PC-9 (cell line): ENCODE results near the gene CYP27B1. TPM values are rescaled to one million over a fixed set of nuclear protein-coding genes. Genes with fewer than 3 reads are reported as not detected.
A peak's percentile ranks its signal among the peaks of the same experiment; 100 is the strongest.

Experiments
- BruUV-seq: library from RNA; stranded (reverse); fragments of 400-500 nt; replicated peaks from 2 replicates; lab custom pipeline; 2021; lab: Mats Ljungman, UMichigan
- CTCF ChIA-PET: fragments of 300-600 bp; sonication (Branson Sonifier 250); formaldehyde crosslinking; loops from one replicate; lab custom pipeline; 2022; ENCODE audit warnings: antibody characterized with exemption; lab: Charles Lee
- POLR2A ChIA-PET: fragments of 300-600 bp; sonication (Branson Sonifier 250); formaldehyde crosslinking; loops from one replicate; lab custom pipeline; 2022; ENCODE audit warnings: antibody characterized with exemption; ENCODE audit not compliant: unreplicated experiment; lab: Charles Lee
- DNase-seq, 2 experiments: peaks; one replicate each; pipeline versions ENCODE4 v3.0.0 to v3.0.0-alpha.2; 2015 to 2022; ENCODE audit warnings: mixed read lengths in 1 of 2
- H2AFZ ChIP-seq: fragments of 200-600 bp; sonication (generic); 2 replicates; pipeline ENCODE4 v1.8.1; 2017; ENCODE audit warnings: antibody characterized with exemption
- H3F3A ChIP-seq: fragments of 200-600 bp; sonication (generic); 2 replicates; pipeline ENCODE4 v1.8.1; 2017; ENCODE audit warnings: antibody characterized with exemption, mild to moderate bottlenecking, low read depth; ENCODE audit not compliant: insufficient read depth
- H3K27ac ChIP-seq: fragments of 200-600 bp; sonication (generic); 2 replicates; pipeline ENCODE4 v1.6.1; 2016; ENCODE audit warnings: mixed run types
- H3K27me3 ChIP-seq: fragments of 200-600 bp; sonication (generic); 2 replicates; pipeline ENCODE4 v1.6.1; 2016; ENCODE audit warnings: low read depth, mixed run types; ENCODE audit not compliant: insufficient read depth
- H3K36me3 ChIP-seq: fragments of 200-600 bp; sonication (generic); 2 replicates; pipeline ENCODE4 v1.6.1; 2016; ENCODE audit warnings: low read depth, mixed run types
- H3K4me1 ChIP-seq: fragments of 200-600 bp; sonication (generic); replicated peaks from 2 replicates; pipeline ENCODE4 v1.6.1; 2016; ENCODE audit warnings: mixed run types; ENCODE audit not compliant: insufficient read depth
- H3K4me2 ChIP-seq: fragments of 200-600 bp; sonication (generic); 2 replicates; pipeline ENCODE4 v1.6.1; 2017; ENCODE audit warnings: mixed run types
- H3K4me3 ChIP-seq: fragments of 200-600 bp; sonication (generic); 2 replicates; pipeline ENCODE4 v1.6.1; 2016; ENCODE audit warnings: mixed run types
- H3K79me2 ChIP-seq: fragments of 200-600 bp; sonication (generic); 2 replicates; pipeline ENCODE4 v1.6.1; 2017; ENCODE audit warnings: low read depth, mixed run types
- H3K9me2 ChIP-seq: fragments of 200-600 bp; sonication (generic); 2 replicates; pipeline ENCODE4 v1.8.1; 2017; ENCODE audit warnings: mild to moderate bottlenecking; ENCODE audit not compliant: insufficient read depth
- H3K9me3 ChIP-seq: fragments of 200-600 bp; sonication (generic); 2 replicates; pipeline ENCODE4 v1.8.1; 2016; ENCODE audit warnings: low read depth; ENCODE audit not compliant: insufficient read depth
- H4K20me1 ChIP-seq: fragments of 200-600 bp; sonication (generic); 2 replicates; pipeline ENCODE4 v1.8.1; 2017; ENCODE audit not compliant: insufficient read depth
- EZH2 ChIP-seq: fragments of 200-600 bp; sonication (generic); IDR thresholded peaks from 2 replicates; pipeline ENCODE4 v1.8.0; 2017; ENCODE audit warnings: antibody characterized with exemption, low read depth
- intact Hi-C: fragments of 100-400 bp; cut with micrococcal nuclease; formaldehyde crosslinking; loops from one replicate; pipeline ENCODE4 v1.10.0; 2022; ENCODE audit not compliant: unreplicated experiment
- total RNA-seq: library from RNA; stranded (reverse); gene quantifications from 2 replicates; pipeline ENCODE4 v1.2.3, GENCODE V29; 2021
- TF ChIP-seq, protein P1 (sequence below): fragments of 200-600 bp; sonication (generic); conservative IDR thresholded peaks from 2 replicates; pipeline ENCODE4 v1.6.1; 2017; ENCODE audit warnings: mixed run types, antibody characterized with exemption, mild to moderate bottlenecking, moderate library complexity

CYP27B1 gene
- total RNA-seq, 1 experiment from 2014 or later = 1.8 TPM

DNA sequence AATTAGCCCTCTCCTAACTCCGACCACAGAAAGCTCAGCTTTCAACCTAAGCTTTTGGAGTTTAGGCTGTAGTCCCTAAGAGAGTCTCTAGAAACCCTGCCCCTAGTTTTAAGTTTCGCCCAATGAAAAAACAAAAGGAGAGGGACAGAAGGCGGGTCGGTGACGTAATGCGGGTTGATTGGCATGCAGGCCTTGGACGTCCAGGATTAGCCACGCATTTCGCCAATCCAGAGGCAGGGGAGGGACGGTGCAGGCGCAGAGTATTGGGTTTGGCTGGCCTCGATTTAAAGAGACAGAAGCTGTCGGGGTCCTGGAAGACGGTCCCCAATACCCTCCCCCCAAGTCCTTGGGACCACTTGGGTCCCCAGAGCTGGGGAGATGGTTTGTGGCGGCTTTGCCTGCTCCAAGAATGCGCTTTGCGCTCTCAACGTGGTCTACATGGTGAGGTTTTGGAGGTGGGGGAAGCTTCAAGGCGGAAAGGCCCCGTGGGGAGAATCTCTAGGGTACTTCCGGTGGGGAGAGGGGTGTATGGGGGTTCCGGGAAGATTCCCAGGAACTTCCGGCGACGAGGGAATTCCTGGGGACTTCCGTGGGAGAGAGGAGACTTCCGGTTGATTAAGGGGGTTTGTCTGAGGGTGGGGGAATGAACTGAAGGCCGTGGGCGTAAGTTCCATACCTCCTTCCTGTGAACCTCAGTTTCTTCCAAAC lies 21.9 kb downstream of the CYP27B1 start, which contains the start of gene TSPAN31:
TSS of gene TSPAN31 (plus strand) at position 263 of the 708 bp plus-strand sequence. CDS start at position 379, 116 bp downstream.
- no peaks in the 10 kb centered on the region for H4K20me1 ChIP-seq
- peaks cover 11% of the 10 kb centered on the region for H3K79me2 ChIP-seq
- peaks cover 13% of the 10 kb centered on the region; the same call in 1 of the 2 replicates for H3K36me3 ChIP-seq
- H3F3A ChIP-seq = peaks cover 39% of the 10 kb centered on the region
- H3K27me3 ChIP-seq = no peaks in the 10 kb centered on the region
- H3K9me2 ChIP-seq = no peaks in the 10 kb centered on the region
- peak; percentile 93 to 94 for DNase-seq
- peak within 1 kb of the TSS; percentile 90 for H3K27ac ChIP-seq
- BruUV-seq = no TSS peak
- ChIA-PET CTCF (interaction anchor here (0.5 to 0.8 kb wide), 2 partner anchors 19 to 309 kb away, joined by 4 to 10 read pairs; no protein-coding TSS in a partner anchor), POLR2A (interaction anchor here (0.5 to 0.7 kb wide), 6 partner anchors 19 to 1748 kb away, joined by 3 to 15 read pairs (median 8); partner anchors contain the start of gene SUOX)
- intact Hi-C loops = loop anchor here (2.0 kb wide), 1 partner anchor 18 kb away; no protein-coding TSS in a partner anchor
- peaks cover 13% of the 10 kb centered on the region for H3K4me1 ChIP-seq
- TF ChIP-seq EZH2 = no peak
- TF ChIP-seq, protein P1, sequence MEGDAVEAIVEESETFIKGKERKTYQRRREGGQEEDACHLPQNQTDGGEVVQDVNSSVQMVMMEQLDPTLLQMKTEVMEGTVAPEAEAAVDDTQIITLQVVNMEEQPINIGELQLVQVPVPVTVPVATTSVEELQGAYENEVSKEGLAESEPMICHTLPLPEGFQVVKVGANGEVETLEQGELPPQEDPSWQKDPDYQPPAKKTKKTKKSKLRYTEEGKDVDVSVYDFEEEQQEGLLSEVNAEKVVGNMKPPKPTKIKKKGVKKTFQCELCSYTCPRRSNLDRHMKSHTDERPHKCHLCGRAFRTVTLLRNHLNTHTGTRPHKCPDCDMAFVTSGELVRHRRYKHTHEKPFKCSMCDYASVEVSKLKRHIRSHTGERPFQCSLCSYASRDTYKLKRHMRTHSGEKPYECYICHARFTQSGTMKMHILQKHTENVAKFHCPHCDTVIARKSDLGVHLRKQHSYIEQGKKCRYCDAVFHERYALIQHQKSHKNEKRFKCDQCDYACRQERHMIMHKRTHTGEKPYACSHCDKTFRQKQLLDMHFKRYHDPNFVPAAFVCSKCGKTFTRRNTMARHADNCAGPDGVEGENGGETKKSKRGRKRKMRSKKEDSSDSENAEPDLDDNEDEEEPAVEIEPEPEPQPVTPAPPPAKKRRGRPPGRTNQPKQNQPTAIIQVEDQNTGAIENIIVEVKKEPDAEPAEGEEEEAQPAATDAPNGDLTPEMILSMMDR = no peak
- H3K9me3 ChIP-seq = no peaks in the 10 kb centered on the region
- H3K4me2 ChIP-seq = peak within 1 kb of the TSS; percentile 76
- peak within 1 kb of the TSS; percentile 83 for H2AFZ ChIP-seq
- peak within 1 kb of the TSS; percentile 75 for H3K4me3 ChIP-seq

DNA sequence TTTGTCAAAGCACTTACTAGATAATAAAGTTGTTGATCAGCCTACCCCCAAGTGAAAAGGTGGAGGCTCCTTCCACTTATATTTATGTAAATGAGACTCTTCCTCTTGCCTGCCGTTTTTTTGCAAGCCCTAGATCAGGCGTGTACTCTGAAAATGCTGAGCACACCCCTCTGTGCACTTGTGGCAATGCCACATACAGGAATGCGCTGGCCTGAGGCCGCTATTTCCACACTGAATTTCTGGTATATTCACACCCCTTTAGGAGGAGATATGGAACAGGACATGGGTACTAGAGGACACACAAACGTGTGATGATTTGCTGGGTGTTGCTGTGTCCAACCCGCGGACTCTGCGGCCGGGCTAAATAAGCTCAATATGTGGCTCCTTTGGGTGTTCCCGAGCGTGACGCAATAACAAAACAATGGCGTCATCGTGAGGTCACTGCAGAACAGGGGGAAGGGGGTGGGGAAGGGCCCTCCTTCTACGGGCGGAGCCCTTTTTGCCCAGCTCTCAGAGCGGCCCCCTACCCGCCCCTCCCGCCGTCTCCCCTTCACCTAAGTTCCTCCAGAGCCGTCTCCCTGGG lies 22.6 kb downstream of the CYP27B1 start:
- Histone ChIP-seq H3K4me1 (peaks cover 13% of the 10 kb centered on the region), H3K36me3 (peaks cover 9% of the 10 kb centered on the region; the same call in 1 of the 2 replicates), H3K79me2 (peaks cover 6% of the 10 kb centered on the region), H3K27ac (peak overlapping the region; percentile 90), H3K27me3 (no peaks in the 10 kb centered on the region), H3K9me2 (no peaks in the 10 kb centered on the region), H2AFZ (peak overlapping the region; percentile 75), H3K9me3 (no peaks in the 10 kb centered on the region), H3K4me3 (peak overlapping the region; percentile 75), H4K20me1 (no peaks in the 10 kb centered on the region), H3K4me2 (peak overlapping the region; percentile 76), H3F3A (peaks cover 36% of the 10 kb centered on the region)
- intact Hi-C loops = loop anchor here (2.0 kb wide), 1 partner anchor 17 kb away; no protein-coding TSS in a partner anchor
- TF ChIP-seq, protein P1 = no peak
- no peak for TF ChIP-seq EZH2
- BruUV-seq = TSS peak; percentile 46
- POLR2A ChIA-PET = interaction anchor here (0.5 to 0.7 kb wide), 7 partner anchors 18 to 1747 kb away, joined by 3 to 15 read pairs (median 8); partner anchors contain the start of gene SUOX
- DNase-seq = peak; percentile 65 to 72
- CTCF ChIA-PET = interaction anchor here (0.5 to 0.8 kb wide), 2 partner anchors 18 to 308 kb away, joined by 4 to 10 read pairs; no protein-coding TSS in a partner anchor

DNA sequence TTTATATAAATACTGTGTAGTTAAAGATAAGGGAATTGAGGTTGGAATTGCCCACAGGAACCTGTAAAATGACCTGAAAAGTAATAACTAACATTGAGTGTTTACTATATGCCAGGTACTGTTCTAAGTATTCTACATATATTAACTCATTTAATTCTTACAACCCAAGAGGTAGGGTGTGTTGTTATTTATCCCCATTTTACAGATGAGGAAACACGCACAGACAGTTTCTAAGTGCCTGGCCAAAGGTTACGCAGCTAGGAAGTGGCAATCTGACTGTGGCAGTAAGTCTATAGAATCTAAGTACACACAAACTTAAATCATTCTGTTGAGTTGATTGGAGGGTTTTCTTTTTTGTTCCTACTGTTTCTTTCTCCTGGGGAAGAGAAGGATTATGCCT lies 23.1 kb downstream of the CYP27B1 start:
- intact Hi-C loops = loop anchor here (2.0 kb wide), 1 partner anchor 17 kb away; no protein-coding TSS in a partner anchor
- Histone ChIP-seq H3K27ac (peak overlapping the region; percentile 90; the same call in 1 of the 2 replicates), H4K20me1 (no peaks in the 10 kb centered on the region), H3K9me3 (no peaks in the 10 kb centered on the region), H3K4me1 (peaks cover 13% of the 10 kb centered on the region), H3K4me2 (peak overlapping the region; percentile 76), H3K9me2 (no peaks in the 10 kb centered on the region), H3K36me3 (peaks cover 6% of the 10 kb centered on the region; the same call in 1 of the 2 replicates), H3K79me2 (peaks cover 5% of the 10 kb centered on the region), H2AFZ (peak overlapping the region; percentile 75), H3F3A (peaks cover 32% of the 10 kb centered on the region), H3K27me3 (no peaks in the 10 kb centered on the region), H3K4me3 (peak overlapping the region; percentile 75)
- no peak for DNase-seq
- no peak for TF ChIP-seq EZH2
- CTCF ChIA-PET = interaction anchor here (0.8 kb wide), 1 partner anchor 17 kb away, joined by 4 read pairs; no protein-coding TSS in a partner anchor
- POLR2A ChIA-PET = interaction anchor here (0.6 kb wide), 1 partner anchor 206 kb away, joined by 8 read pairs; no protein-coding TSS in a partner anchor
- no TSS peak for BruUV-seq
